Measurements from ENCODE around the gene FAM163A. TPM values are rescaled to one million over a fixed set of nuclear protein-coding genes. Genes with fewer than 3 reads are reported as not detected.

The FAM163A gene
- under 0.01 TPM in 1 of 2 replicates, not detected in the other for total RNA-seq

DNA sequence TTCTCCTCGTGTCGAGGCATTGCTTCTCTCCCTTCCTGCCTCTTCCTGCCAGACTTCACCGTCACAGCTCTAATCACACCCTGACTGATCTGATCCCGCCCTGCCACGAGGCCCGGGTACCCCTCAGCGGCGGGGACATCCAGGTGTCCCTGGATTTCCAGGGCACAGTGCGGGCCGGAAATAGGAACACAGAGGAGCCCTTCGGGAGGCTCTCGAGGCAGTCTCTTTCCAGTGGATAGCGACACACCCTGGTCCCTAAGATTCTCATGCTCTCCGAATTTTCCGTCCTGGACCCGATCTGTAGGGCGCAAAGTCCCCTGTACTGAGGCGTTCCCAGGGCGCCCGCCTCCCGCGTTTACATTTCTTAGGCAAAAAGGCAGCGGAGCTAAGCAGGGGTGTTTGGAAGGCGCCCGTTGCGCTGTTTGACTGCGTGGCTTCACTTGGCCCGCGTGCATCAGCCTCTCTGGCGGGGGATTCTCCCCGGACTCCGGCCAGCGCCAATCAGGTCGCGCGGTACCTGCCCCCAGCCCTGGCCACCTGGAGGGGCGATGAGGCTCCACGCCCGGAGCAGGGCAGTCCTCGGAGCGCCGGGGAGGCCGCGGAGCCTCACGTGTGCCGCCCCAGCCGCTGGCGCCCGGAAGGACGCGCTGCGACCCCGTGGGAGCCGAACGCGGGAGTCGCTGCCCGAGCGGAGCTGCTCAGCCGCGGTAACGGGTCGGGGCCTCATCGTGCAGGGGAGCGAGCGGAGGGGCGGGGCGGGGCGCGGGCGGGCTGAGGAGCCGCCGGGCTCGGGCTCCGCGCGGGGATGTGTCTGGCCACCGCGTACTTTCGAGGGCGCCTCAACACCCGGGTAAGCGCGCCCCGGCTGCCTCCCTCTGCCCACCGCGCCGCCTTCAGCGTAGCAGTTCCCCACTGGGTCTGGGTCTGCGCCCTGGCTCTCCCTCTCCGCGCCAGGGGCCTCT is at the start of gene FAM163A:
FAM163A (plus strand) TSS at position 575 of the 962 bp plus-strand sequence. CDS start 69,807 bp downstream, outside the sequence.

Other genes with a start within 250 kb of the FAM163A start
- not detected in 2 replicates for gene NPHS2, start 167.3 kb upstream of the FAM163A start, total RNA-seq
- not detected in 2 replicates for gene TDRD5, start 151.5 kb upstream of the FAM163A start, total RNA-seq
- gene TOR1AIP2, start 134.5 kb downstream of the FAM163A start, total RNA-seq, result 96.2 and 105 TPM in 2 replicates
- 52.1 and 63.3 TPM in 2 replicates for gene TOR1AIP1, start 139.0 kb downstream of the FAM163A start, total RNA-seq
- 54.8 and 58.6 TPM in 2 replicates for gene CEP350, start 211.5 kb downstream of the FAM163A start, total RNA-seq

Measured in smooth muscle cell of the pulmonary artery (primary cell).